Choroid plexus epithelial cell (primary cell): ENCODE measurements around the gene MRTFA.

Experiments
- DNase-seq: peaks from one replicate; pipeline ENCODE4 v3.0.0-alpha.2; 2010; ENCODE audit warnings: low read depth
- H3K4me3 ChIP-seq: 2 replicates; pipeline ENCODE4 v1.5.1; 2011; ENCODE audit warnings: low read depth, mild to moderate bottlenecking, control low read depth, low read length, moderate library complexity
- TF ChIP-seq, protein P1 (sequence below): conservative IDR thresholded peaks from 2 replicates; pipeline ENCODE4 v1.5.1; 2011; ENCODE audit warnings: low read depth, mild to moderate bottlenecking, control low read depth, inconsistent platforms, low read length, moderate library complexity

MRTFA gene

DNA sequence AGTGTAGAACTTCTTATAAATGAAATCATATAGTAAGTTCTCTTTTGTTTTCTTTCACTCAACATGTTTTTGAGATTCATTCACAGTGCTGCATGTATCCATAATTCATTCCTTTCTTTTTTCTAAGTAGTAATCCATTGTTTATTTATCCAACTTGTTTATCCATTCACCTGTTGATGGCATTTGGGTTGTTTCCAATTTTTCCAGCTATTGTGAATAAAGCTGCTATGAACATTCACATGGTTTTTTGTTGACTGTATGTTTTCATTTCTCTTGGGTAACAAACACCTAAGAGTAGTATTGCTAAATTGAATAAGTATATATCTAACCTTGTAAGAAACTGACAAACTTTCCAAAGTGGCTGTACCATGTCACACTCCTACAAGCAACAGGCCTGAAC is 23.5 kb downstream of the MRTFA start:
- DNase-seq: no peak
- H3K4me3 ChIP-seq: no peak overlapping the region
- TF ChIP-seq, protein P1, sequence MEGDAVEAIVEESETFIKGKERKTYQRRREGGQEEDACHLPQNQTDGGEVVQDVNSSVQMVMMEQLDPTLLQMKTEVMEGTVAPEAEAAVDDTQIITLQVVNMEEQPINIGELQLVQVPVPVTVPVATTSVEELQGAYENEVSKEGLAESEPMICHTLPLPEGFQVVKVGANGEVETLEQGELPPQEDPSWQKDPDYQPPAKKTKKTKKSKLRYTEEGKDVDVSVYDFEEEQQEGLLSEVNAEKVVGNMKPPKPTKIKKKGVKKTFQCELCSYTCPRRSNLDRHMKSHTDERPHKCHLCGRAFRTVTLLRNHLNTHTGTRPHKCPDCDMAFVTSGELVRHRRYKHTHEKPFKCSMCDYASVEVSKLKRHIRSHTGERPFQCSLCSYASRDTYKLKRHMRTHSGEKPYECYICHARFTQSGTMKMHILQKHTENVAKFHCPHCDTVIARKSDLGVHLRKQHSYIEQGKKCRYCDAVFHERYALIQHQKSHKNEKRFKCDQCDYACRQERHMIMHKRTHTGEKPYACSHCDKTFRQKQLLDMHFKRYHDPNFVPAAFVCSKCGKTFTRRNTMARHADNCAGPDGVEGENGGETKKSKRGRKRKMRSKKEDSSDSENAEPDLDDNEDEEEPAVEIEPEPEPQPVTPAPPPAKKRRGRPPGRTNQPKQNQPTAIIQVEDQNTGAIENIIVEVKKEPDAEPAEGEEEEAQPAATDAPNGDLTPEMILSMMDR: no peak

DNA sequence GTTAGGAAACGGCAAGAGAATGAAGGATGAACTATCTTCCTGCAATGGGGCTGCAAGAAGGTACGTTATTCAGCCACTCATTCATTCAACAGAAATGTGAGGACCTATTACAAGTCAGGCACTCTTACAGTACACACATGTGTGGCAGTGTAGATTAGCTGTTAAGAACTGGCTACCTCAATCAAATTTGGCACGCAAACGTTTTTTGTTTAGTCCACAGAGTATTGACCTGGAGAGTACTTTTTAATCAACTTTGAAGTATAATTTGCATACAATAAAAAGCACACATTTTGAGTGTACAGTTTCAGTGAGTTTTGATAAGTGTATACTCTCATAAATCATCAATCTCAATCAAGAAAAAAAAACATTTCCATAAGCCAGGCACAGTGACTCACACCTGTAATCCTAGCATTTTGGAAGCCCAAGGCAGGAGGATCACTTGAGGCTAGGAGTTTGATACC is 24.2 kb downstream of the MRTFA start:
- H3K4me3 ChIP-seq: no peak overlapping the region
- no peak for DNase-seq
- TF ChIP-seq, protein P1: no peak

DNA sequence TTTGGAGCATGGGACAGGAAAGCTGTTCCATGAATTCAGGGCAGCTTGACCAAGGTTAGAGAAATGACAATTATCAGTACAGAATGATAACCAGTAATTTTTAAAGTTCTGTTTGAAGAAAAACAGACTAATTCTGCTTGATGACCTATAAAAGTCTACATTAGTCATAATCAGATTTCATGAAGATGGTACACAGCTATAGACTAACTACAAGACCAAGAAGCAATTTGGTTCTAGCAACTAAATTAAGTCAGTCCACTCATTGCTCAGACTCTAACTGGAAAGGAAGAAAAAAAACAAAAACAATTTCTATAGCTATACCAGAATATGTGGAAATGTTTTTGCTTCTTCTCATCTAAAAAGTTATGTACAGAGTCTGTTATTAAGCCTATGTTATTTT is 24.9 kb downstream of the MRTFA start:
- no peak for DNase-seq
- H3K4me3 ChIP-seq: no peak overlapping the region
- TF ChIP-seq, protein P1: no peak

DNA sequence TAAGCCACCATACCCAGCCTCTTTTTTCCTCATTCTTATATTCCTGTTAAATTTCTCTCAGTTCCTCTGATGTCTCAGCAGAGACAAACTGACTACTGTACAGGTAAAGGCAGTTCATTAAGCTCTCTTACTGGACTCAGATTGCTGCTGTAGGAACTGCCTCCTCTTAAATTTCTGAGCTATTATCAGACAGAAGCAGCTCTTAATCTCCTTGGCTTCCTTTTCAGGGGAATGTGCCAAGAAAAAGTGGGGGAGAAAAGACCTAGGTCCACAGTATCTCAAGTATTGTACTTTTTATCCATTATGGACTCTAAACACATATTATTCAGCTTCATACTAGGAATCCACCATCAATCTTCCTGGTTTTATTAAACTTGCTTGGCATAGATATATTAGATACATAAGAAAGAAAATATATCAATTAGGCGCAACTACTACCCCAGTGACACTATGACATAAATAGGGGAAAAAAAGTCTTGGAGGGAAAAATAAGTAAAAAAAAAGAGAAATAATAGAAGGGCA is 26.1 kb downstream of the MRTFA start:
- DNase-seq: no peak
- H3K4me3 ChIP-seq: no peak overlapping the region
- TF ChIP-seq, protein P1: no peak

- TF ChIP-seq, protein P1: no peak
- no peak for DNase-seq
- no peak overlapping the region for H3K4me3 ChIP-seq
These were observed 27.3 kb downstream of the MRTFA start for GRCh38 chr22:40609216-40609615.

- no peak for DNase-seq
- TF ChIP-seq, protein P1: no peak
- no peak overlapping the region for H3K4me3 ChIP-seq
These were observed 29.0 kb downstream of the MRTFA start for GRCh38 chr22:40607506-40607905.

DNA sequence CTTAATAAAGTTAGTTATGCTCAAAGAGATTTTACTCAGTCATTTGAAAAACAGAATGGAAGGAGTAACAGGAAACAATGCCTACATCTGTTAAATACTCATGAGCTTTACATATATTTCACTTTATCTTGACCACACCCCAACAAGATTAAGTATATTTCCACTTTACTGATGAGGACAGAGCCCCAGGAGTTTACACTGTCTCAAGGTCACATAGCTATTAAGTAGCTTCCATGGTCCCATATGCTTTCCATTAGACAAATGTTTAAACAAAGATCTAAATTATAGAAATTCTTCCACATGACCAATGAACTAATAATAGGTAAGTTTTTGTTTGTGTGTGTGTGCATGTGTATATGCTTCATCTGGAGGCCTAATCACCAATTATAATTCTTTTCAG is 30.2 kb downstream of the MRTFA start:
- no peak overlapping the region for H3K4me3 ChIP-seq
- DNase-seq: no peak
- TF ChIP-seq, protein P1: no peak
